Neural progenitor cell (in vitro differentiated cells): ENCODE measurements around the gene XKR8. TPM values are rescaled to one million over a fixed set of nuclear protein-coding genes. Genes with fewer than 3 reads are reported as not detected.

ENCODE experiments used
- DNase-seq: peaks from one replicate; pipeline ENCODE4 v3.0.0-alpha.2; 2016; ENCODE audit warnings: low spot score
- H2AFZ ChIP-seq: fragments of 200-600 bp; sonication (generic); replicated peaks from 2 replicates; pipeline ENCODE4 v1.6.1; 2016; ENCODE audit warnings: antibody characterized with exemption
- H3F3A ChIP-seq: fragments of 200-600 bp; sonication (generic); 2 replicates; pipeline ENCODE4 v1.6.1; 2016; ENCODE audit warnings: antibody characterized with exemption, low read depth
- H3K27ac ChIP-seq: fragments of 200-600 bp; sonication (generic); 2 replicates; pipeline ENCODE4 v1.5.1; 2016; ENCODE audit warnings: mild to moderate bottlenecking
- H3K27me3 ChIP-seq: fragments of 200-600 bp; sonication (generic); 2 replicates; pipeline ENCODE4 v1.6.1; 2016; ENCODE audit warnings: mild to moderate bottlenecking, moderate library complexity
- H3K36me3 ChIP-seq: fragments of 200-600 bp; sonication (generic); 2 replicates; pipeline ENCODE4 v1.5.1; 2016
- H3K4me1 ChIP-seq: fragments of 200-600 bp; sonication (generic); 2 replicates; pipeline ENCODE4 v1.6.1; 2016; ENCODE audit warnings: mixed run types
- H3K4me2 ChIP-seq: fragments of 200-600 bp; sonication (generic); 2 replicates; pipeline ENCODE4 v1.6.1; 2016
- H3K4me3 ChIP-seq: fragments of 200-600 bp; sonication (generic); 2 replicates; pipeline ENCODE4 v1.5.1; 2016
- H3K79me2 ChIP-seq: fragments of 200-600 bp; sonication (generic); 2 replicates; pipeline ENCODE4 v1.6.1; 2016; ENCODE audit warnings: low read depth
- H3K9ac ChIP-seq: fragments of 200-600 bp; sonication (generic); 2 replicates; pipeline ENCODE4 v1.6.1; 2016
- H3K9me3 ChIP-seq: fragments of 200-600 bp; sonication (generic); 2 replicates; pipeline ENCODE4 v1.5.1; 2016; ENCODE audit warnings: low read depth
- H4K20me1 ChIP-seq: fragments of 200-600 bp; sonication (generic); 2 replicates; pipeline ENCODE4 v1.6.1; 2016; ENCODE audit warnings: low read depth
- H3K27ac Mint-ChIP-seq: 3 replicates; pipeline ENCODE4 v1.8.0; 2021; ENCODE audit warnings: mixed read lengths
- H3K27me3 Mint-ChIP-seq: 2 replicates; pipeline ENCODE4 v1.8.0; 2022; ENCODE audit warnings: low read depth, mild to moderate bottlenecking, inconsistent platforms, moderate library complexity, mixed read lengths; ENCODE audit not compliant: insufficient read depth
- H3K36me3 Mint-ChIP-seq: 3 replicates; pipeline ENCODE4 v1.8.0; 2021; ENCODE audit warnings: mixed read lengths
- H3K4me1 Mint-ChIP-seq: 3 replicates; pipeline ENCODE4 v1.8.0; 2021; ENCODE audit warnings: mixed read lengths
- H3K4me3 Mint-ChIP-seq: 3 replicates; pipeline ENCODE4 v1.8.0; 2021; ENCODE audit warnings: mild to moderate bottlenecking, moderate library complexity, mixed read lengths
- H3K9me3 Mint-ChIP-seq: 3 replicates; pipeline ENCODE4 v1.8.0; 2020; ENCODE audit warnings: mixed read lengths
- EZH2 ChIP-seq: fragments of 200-600 bp; sonication (generic); IDR thresholded peaks from 2 replicates; pipeline ENCODE4 v1.6.1; 2017; ENCODE audit warnings: antibody characterized with exemption, mild to moderate bottlenecking, moderate library complexity
- EZH2phosphoT487 ChIP-seq: fragments of 200-600 bp; sonication (generic); IDR thresholded peaks from 2 replicates; pipeline ENCODE4 v1.6.1; 2017; ENCODE audit warnings: antibody characterized with exemption
- total RNA-seq: library from RNA; depleted of rRNA; stranded (reverse); fragments of >200 nt; gene quantifications from 2 replicates; pipeline ENCODE4 v1.2.3, GENCODE V29; 2015; ENCODE audit warnings: low replicate concordance
- TF ChIP-seq, protein P1 (sequence below): fragments of 200-600 bp; sonication (generic); IDR thresholded peaks from 2 replicates; pipeline ENCODE4 v1.5.1; 2017; ENCODE audit warnings: antibody characterized with exemption, mild to moderate bottlenecking

Gene XKR8
- total RNA-seq, 1 donor from 2014 or later, result 4.3 TPM

DNA sequence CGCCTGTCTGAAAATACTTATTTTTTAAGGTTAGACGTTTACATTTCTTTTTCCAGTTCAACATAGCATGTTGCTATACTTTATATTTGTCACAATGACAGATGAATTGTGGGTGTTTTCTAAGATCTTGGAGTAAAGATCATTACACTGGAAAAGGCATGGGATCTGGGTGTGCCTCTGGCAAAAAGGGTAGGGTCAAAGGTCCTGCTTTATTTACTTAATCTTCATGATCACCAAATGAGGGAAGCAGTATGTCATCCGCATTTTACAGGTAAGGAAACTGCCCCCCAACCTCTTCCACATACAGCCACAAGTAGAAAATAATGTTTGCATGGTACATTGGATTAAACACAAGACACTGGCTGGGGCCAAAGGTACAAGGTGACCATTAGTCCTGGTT, 37.5 kb upstream of the XKR8 start:
- no peaks in the 10 kb centered on the region for H3F3A ChIP-seq
- H4K20me1 ChIP-seq, result no peaks in the 10 kb centered on the region
- no peaks in the 10 kb centered on the region for H3K9me3 Mint-ChIP-seq
- no peak overlapping the region for H3K27ac Mint-ChIP-seq
- H2AFZ ChIP-seq, result no peak overlapping the region
- H3K36me3 Mint-ChIP-seq, result no peaks in the 10 kb centered on the region
- H3K4me1 Mint-ChIP-seq, result no peaks in the 10 kb centered on the region
- no peaks in the 10 kb centered on the region for H3K36me3 ChIP-seq
- no peaks in the 10 kb centered on the region for H3K9me3 ChIP-seq
- no peak for DNase-seq
- H3K4me3 Mint-ChIP-seq, result no peak overlapping the region
- peaks cover 14% of the 10 kb centered on the region for H3K27me3 ChIP-seq
- no peak for TF ChIP-seq EZH2phosphoT487
- TF ChIP-seq, protein P1, sequence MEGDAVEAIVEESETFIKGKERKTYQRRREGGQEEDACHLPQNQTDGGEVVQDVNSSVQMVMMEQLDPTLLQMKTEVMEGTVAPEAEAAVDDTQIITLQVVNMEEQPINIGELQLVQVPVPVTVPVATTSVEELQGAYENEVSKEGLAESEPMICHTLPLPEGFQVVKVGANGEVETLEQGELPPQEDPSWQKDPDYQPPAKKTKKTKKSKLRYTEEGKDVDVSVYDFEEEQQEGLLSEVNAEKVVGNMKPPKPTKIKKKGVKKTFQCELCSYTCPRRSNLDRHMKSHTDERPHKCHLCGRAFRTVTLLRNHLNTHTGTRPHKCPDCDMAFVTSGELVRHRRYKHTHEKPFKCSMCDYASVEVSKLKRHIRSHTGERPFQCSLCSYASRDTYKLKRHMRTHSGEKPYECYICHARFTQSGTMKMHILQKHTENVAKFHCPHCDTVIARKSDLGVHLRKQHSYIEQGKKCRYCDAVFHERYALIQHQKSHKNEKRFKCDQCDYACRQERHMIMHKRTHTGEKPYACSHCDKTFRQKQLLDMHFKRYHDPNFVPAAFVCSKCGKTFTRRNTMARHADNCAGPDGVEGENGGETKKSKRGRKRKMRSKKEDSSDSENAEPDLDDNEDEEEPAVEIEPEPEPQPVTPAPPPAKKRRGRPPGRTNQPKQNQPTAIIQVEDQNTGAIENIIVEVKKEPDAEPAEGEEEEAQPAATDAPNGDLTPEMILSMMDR, result no peak
- TF ChIP-seq EZH2, result no peak
- H3K9ac ChIP-seq, result no peak overlapping the region
- no peaks in the 10 kb centered on the region for H3K79me2 ChIP-seq
- H3K4me2 ChIP-seq, result no peak overlapping the region
- peaks cover 3% of the 10 kb centered on the region for H3K27me3 Mint-ChIP-seq
- H3K4me3 ChIP-seq, result no peak overlapping the region
- H3K4me1 ChIP-seq, result no peaks in the 10 kb centered on the region
- no peak overlapping the region for H3K27ac ChIP-seq

DNA sequence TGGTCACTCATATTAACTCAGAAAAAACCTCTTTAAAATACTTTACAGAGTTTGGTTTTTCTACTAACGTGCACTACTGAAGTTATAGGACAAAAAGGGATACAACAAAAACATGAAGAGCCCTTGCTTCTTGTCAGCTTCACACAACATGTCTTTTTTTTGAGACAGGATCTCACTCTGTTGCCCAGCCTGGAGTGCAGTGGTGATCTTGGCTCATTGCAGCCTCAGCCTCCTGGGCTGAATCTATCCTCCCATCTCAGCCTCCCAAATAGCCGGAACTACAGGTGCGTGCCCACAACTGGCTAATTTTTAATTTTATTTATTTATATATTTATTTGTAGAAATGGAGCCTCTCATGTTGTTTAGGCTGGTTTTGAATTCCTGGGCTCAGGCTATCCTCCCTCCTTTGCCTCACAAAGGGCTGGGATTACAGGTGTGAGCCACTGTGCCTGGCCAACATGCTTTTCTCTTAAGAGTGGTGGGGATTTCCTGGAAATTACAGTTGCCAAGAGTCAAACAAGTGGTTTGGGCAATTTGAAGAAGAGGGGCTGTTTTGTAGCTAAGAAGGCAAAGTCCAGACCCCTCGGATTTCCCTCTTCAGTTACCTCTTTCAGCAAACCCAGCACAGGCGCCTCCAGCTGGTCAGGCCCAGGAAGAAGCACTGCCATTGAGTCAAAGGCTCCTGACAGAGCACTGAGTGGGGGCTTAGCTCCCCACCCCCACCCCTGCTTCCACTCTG, 31.4 kb upstream of the XKR8 start:
- Histone ChIP-seq H3K27ac (no peak overlapping the region), H3F3A (no peaks in the 10 kb centered on the region), H3K4me1 (no peaks in the 10 kb centered on the region), H3K36me3 (no peaks in the 10 kb centered on the region), H3K4me3 (no peak overlapping the region), H3K27me3 (no peaks in the 10 kb centered on the region), H4K20me1 (no peaks in the 10 kb centered on the region), H3K4me2 (no peak overlapping the region), H3K9me3 (no peaks in the 10 kb centered on the region), H3K79me2 (no peaks in the 10 kb centered on the region), H2AFZ (no peak overlapping the region), H3K9ac (no peak overlapping the region)
- Mint-ChIP-seq H3K36me3 (no peaks in the 10 kb centered on the region), H3K4me1 (no peaks in the 10 kb centered on the region), H3K9me3 (no peaks in the 10 kb centered on the region), H3K27ac (no peak overlapping the region), H3K4me3 (no peak overlapping the region), H3K27me3 (peaks cover 4% of the 10 kb centered on the region)
- DNase-seq, result no peak
- TF ChIP-seq EZH2 (no peak), EZH2phosphoT487 (no peak)
- TF ChIP-seq, protein P1, result no peak

DNA sequence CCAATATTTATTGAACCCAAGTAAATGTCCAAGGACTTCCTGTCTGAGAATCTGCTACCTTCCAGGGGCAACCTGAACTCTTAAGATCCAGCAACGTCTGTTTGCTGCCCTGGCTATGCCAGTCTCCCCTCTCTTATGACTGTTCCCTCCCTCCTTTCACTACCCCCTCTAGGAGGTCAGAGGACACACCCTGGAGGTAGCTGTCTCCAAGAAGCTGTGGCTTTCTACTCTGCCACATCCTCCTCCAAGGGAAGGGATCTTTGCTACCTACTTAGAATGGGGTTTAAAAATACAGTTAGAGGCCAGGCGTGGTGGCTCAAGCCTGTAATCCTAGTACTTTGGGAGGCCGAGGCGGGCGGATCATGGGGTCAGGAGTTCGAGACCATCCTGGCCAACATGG, 28.6 kb upstream of the XKR8 start:
- DNase-seq, result no peak
- Histone ChIP-seq H3K4me3 (no peak overlapping the region), H3K4me1 (peaks cover 12% of the 10 kb centered on the region), H3K27ac (no peak overlapping the region), H4K20me1 (no peaks in the 10 kb centered on the region), H3K9ac (no peak overlapping the region), H3K79me2 (no peaks in the 10 kb centered on the region), H2AFZ (no peak overlapping the region), H3K9me3 (no peaks in the 10 kb centered on the region), H3K36me3 (no peaks in the 10 kb centered on the region), H3K4me2 (no peak overlapping the region), H3K27me3 (peaks cover 11% of the 10 kb centered on the region), H3F3A (peaks cover 12% of the 10 kb centered on the region)
- Mint-ChIP-seq H3K4me1 (peaks cover 13% of the 10 kb centered on the region), H3K27ac (no peak overlapping the region), H3K36me3 (no peaks in the 10 kb centered on the region), H3K27me3 (peaks cover 19% of the 10 kb centered on the region), H3K4me3 (no peak overlapping the region), H3K9me3 (no peaks in the 10 kb centered on the region)
- TF ChIP-seq, protein P1, result no peak
- no peak for TF ChIP-seq EZH2phosphoT487
- no peak for TF ChIP-seq EZH2
